HepG2 (cell line): ENCODE results near the gene GPR162. TPM values are rescaled to one million over a fixed set of nuclear protein-coding genes. Genes with fewer than 3 reads are reported as not detected.

Experiments used
- ATF6 ChIP-seq: sonication (generic); formaldehyde crosslinking; conservative IDR thresholded peaks from 2 replicates; pipeline ENCODE4 v1.4.0; 2020; ENCODE audit warnings: missing genetic modification reagents
- ATF7-NPFF ChIP-seq: sonication (generic); formaldehyde crosslinking; IDR thresholded peaks from 2 replicates; pipeline ENCODE4 v1.8.1; 2023; ENCODE audit warnings: mild to moderate bottlenecking, low read depth, missing genetic modification reagents, moderate library complexity
- ETV5 ChIP-seq: IDR thresholded peaks from 2 replicates; pipeline ENCODE4 v1.6.1; 2018; ENCODE audit warnings: missing biosample characterization, missing genetic modification reagents, inconsistent platforms, borderline replicate concordance
- HDAC2 ChIP-seq: sonication (generic); formaldehyde crosslinking; IDR thresholded peaks from 2 replicates; pipeline ENCODE4 v1.4.0; 2020; ENCODE audit warnings: missing genetic modification reagents
- HMGA1 ChIP-seq: sonication (generic); formaldehyde crosslinking; conservative IDR thresholded peaks from 2 replicates; pipeline ENCODE4 v1.4.0; 2020; ENCODE audit warnings: missing genetic modification reagents
- MIER2 ChIP-seq: IDR thresholded peaks from 2 replicates; pipeline ENCODE4 v1.6.1; 2016; ENCODE audit warnings: missing biosample characterization, missing genetic modification reagents
- MTF2 ChIP-seq: sonication (generic); formaldehyde crosslinking; IDR thresholded peaks from 2 replicates; pipeline ENCODE4 v1.5.0; 2020; ENCODE audit warnings: missing genetic modification reagents, borderline replicate concordance
- PLRG1 ChIP-seq: fragments of 450-650 bp; conservative IDR thresholded peaks from 2 replicates; pipeline ENCODE4 v1.6.1; 2016
- RERE ChIP-seq: IDR thresholded peaks from 2 replicates; pipeline ENCODE4 v1.6.1; 2016; ENCODE audit warnings: low read depth, missing genetic modification reagents, missing compliant biosample characterization
- RFXANK ChIP-seq: IDR thresholded peaks from 2 replicates; pipeline ENCODE4 v1.6.1; 2016
- RFXAP ChIP-seq: sonication (generic); formaldehyde crosslinking; IDR thresholded peaks from 2 replicates; pipeline ENCODE4 v1.4.0; 2020; ENCODE audit warnings: missing genetic modification reagents, borderline replicate concordance
- SETDB1 ChIP-seq: sonication (generic); formaldehyde crosslinking; IDR thresholded peaks from 2 replicates; pipeline ENCODE4 v1.5.1; 2020; ENCODE audit warnings: missing genetic modification reagents, mild to moderate bottlenecking, borderline replicate concordance
- SIN3B ChIP-seq: fragments of 150-350 bp; IDR thresholded peaks from 2 replicates; pipeline ENCODE4 v1.6.1; 2014; ENCODE audit warnings: low read length
- SP1 ChIP-seq, 2 experiments: fragments of 450-650 bp in 1 of 2; sonication (generic) in 1 of 2; formaldehyde crosslinking in 1 of 2; IDR thresholded peaks; 2 replicates each; pipeline versions ENCODE4 v1.4.0 to v1.6.1; 2016 to 2020; ENCODE audit warnings: missing genetic modification reagents in 1 of 2
- TCF7L2 ChIP-seq: IDR thresholded peaks from 2 replicates; pipeline ENCODE4 v1.6.1; 2011; ENCODE audit warnings: mild to moderate bottlenecking, low read depth, low read length, moderate library complexity
- ZBTB46 ChIP-seq: sonication (generic); formaldehyde crosslinking; IDR thresholded peaks from 2 replicates; pipeline ENCODE4 v1.4.0; 2020; ENCODE audit warnings: mild to moderate bottlenecking, missing genetic modification reagents, borderline replicate concordance
- ZC3H13 ChIP-seq: sonication (generic); formaldehyde crosslinking; IDR thresholded peaks from 2 replicates; pipeline ENCODE4 v1.8.1; 2023; ENCODE audit warnings: mild to moderate bottlenecking, missing genetic modification reagents, moderate library complexity
- ZNF335 ChIP-seq: sonication (generic); formaldehyde crosslinking; IDR thresholded peaks from 2 replicates; pipeline ENCODE4 v1.4.0; 2020; ENCODE audit warnings: missing genetic modification reagents
- ZNF343 ChIP-seq: sonication (generic); formaldehyde crosslinking; IDR thresholded peaks from 2 replicates; pipeline ENCODE4 v1.4.0; 2020; ENCODE audit warnings: mild to moderate bottlenecking, missing genetic modification reagents
- ZNF572 ChIP-seq: sonication (generic); formaldehyde crosslinking; IDR thresholded peaks from 2 replicates; pipeline ENCODE4 v1.5.1; 2020; ENCODE audit warnings: mild to moderate bottlenecking, missing genetic modification reagents
- ZNF639 ChIP-seq: conservative IDR thresholded peaks from 2 replicates; pipeline ENCODE4 v1.6.1; 2018; ENCODE audit warnings: missing genetic modification reagents
- polyA plus RNA-seq, 8 experiments: library from polyadenylated mRNA; depleted of rRNA in 3 of 8; stranded (reverse) in 7 of 8; unstranded in 1 of 8; fragments of >200 nt; fragmentation: Illumina TruSeq in 4 of 8; extraction: Trizol in 4 of 8; gene quantifications; 2 replicates each; pipeline versions ENCODE4 v1.2.1 to v1.2.3, GENCODE V29; 2011 to 2016; ENCODE audit warnings: low read depth in 4 of 8, missing spikeins in 1 of 8, mixed read lengths in 1 of 8; ENCODE audit not compliant: insufficient read depth in 1 of 8
- total RNA-seq, 5 experiments: library from RNA; depleted of rRNA; stranded (reverse); fragments of >200 nt; fragmentation: Illumina TruSeq; extraction: Trizol; gene quantifications; 2 replicates each; pipeline ENCODE4 v1.2.3, GENCODE V29; 2016; ENCODE audit warnings: low read depth in 1 of 5

GPR162 gene
- total and polyA plus RNA-seq, 2 of the 13 experiments (the other 11 are each of a cell fraction or from before 2014, with no cell fraction given): 0.08 TPM; not detected in 1

- TF ChIP-seq ZBTB46 (CRISPR knock-in tag): no peak
- TF ChIP-seq ZNF572: no peak
- TF ChIP-seq RFXANK (CRISPR knock-in tag): no peak
- no peak for TF ChIP-seq HMGA1 (CRISPR knock-in tag)
- no peak for TF ChIP-seq RERE
- no peak for TF ChIP-seq TCF7L2
- TF ChIP-seq ZC3H13 (CRISPR knock-in tag): no peak
- TF ChIP-seq ZNF639 (CRISPR knock-in tag): no peak
- TF ChIP-seq MTF2 (CRISPR knock-in tag): no peak
- TF ChIP-seq ETV5 (CRISPR knock-in tag): no peak
- TF ChIP-seq SIN3B: no peak
- TF ChIP-seq ATF7-NPFF (CRISPR knock-in tag): no peak
- TF ChIP-seq SP1 (IDR thresholded peaks at IDR 0.05): no peak
- no peak for TF ChIP-seq SP1 (CRISPR knock-in tag; IDR thresholded peaks at IDR 0.05)
- no peak for TF ChIP-seq HDAC2
- no peak for TF ChIP-seq ZNF343
- no peak for TF ChIP-seq MIER2 (CRISPR knock-in tag)
- no peak for TF ChIP-seq ZNF335 (CRISPR knock-in tag)
- no peak for TF ChIP-seq PLRG1
- no peak for TF ChIP-seq ATF6 (CRISPR knock-in tag)
- TF ChIP-seq RFXAP (CRISPR knock-in tag): no peak; the same call in 1 of the 2 replicates
- no peak for TF ChIP-seq SETDB1 (CRISPR knock-in tag)
Observed at GRCh38 chr12:6825398-6826124, 3.9 kb downstream of the GPR162 start (continued).
